Tibial nerve (tissue), 4 donors: Measurements from ENCODE around the gene SIDT1.

Experiments used
- CTCF ChIP-seq, 5 experiments: fragments of 200-600 bp in 3 of 5; fragments of 450-650 bp in 2 of 5; sonication (generic) in 3 of 5; IDR thresholded peaks; one replicate each; pipeline ENCODE4 v1.5.1; 2016 to 2019; ENCODE audit warnings: antibody characterized with exemption in 5 of 5, mild to moderate bottlenecking in 3 of 5, moderate library complexity in 2 of 5
- EP300 ChIP-seq, 2 donors: sonication (generic); formaldehyde crosslinking; IDR thresholded peaks; one replicate each; pipeline ENCODE4 v1.6.1; 2017; ENCODE audit warnings: antibody characterized with exemption in 2 of 2, mild to moderate bottlenecking in 1 of 2

- TF ChIP-seq CTCF (IDR thresholded peaks at IDR 0.05) (no peak), EP300 (IDR thresholded peaks at IDR 0.05) (no peak)
Observed at GRCh38 chr3:113659101-113659541, 126.8 kb downstream of the SIDT1 start.
